ENCODE results near the gene CD8B.

The CD8B gene

DNA sequence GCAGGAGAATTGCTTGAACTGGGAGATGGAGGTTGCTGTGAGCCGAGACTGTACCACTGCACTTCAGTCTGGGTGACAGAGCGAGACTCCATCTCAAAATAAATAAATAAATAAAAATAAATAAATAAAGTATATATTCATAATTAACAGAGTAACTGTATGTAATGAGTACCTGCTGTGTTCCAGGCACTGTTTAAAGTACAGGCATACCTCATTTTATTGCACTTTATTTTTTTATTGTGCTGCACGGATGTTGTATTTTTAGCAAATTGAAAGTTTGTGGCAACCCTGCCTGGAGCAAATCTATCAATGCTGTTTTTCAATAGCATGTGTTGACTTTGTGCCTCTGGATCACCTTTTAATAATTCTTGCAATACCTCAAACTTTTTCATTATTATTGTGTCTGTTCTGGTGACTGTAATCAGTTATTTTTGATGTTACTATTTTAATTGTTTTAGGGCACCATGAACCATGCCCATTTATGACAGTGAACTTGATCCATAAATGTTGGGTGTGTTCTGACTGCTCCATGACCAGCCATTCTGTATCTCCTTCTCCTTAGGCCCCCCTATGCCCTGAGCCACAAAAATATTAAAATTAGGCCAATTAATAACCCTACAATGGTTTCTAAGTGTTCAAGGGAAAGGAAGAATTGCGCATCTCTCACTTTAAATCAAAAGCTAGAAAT lies 43.4 kb downstream of the CD8B start:
- Histone ChIP-seq H3K27ac (ENCODE audit: low read depth, low read length) (no peak overlapping the region), H3K4me1 (ENCODE audit: control insufficient read depth, insufficient read depth, low read length) (no peaks in the 10 kb centered on the region), H3K27me3 (ENCODE audit: control insufficient read depth, insufficient read depth, low read length) (no peaks in the 10 kb centered on the region), H3K9me3 (ENCODE audit: control insufficient read depth, insufficient read depth, low read depth, low read length) (peaks cover 14% of the 10 kb centered on the region), H3K36me3 (ENCODE audit: control insufficient read depth, insufficient read depth, low read length) (no peaks in the 10 kb centered on the region), H3K9ac (ENCODE audit: low read length) (no peak overlapping the region), H3K4me3 (ENCODE audit: low read depth, low read length) (no peak overlapping the region)

DNA sequence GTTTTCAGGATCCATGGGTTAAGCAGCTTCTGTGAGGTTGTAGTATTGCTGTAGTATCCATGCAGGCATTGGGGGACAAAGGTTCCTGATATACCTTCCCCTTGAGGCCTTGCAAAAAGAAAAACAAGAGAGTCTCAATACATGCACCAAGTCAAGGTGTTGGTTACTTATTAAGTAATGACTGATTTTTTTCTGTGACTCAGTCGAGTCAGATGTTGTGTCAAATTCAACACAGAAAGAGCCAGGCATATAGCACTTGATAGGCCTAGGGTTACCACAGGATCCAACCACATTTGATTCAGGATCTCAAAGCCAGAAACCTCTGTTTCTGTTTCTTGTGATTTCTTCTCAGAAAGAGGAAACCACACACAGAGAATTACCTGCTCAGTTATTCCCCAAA lies 46.1 kb downstream of the CD8B start:
- no peaks in the 10 kb centered on the region for H3K9me3 ChIP-seq (ENCODE audit: control insufficient read depth, insufficient read depth, low read depth, low read length)
- no peaks in the 10 kb centered on the region for H3K36me3 ChIP-seq (ENCODE audit: control insufficient read depth, insufficient read depth, low read length)
- no peak overlapping the region for H3K27ac ChIP-seq (ENCODE audit: low read depth, low read length)
- no peak overlapping the region for H3K4me3 ChIP-seq (ENCODE audit: low read depth, low read length)
- H3K27me3 ChIP-seq (ENCODE audit: control insufficient read depth, insufficient read depth, low read length), result no peaks in the 10 kb centered on the region
- H3K9ac ChIP-seq (ENCODE audit: low read length), result no peak overlapping the region
- H3K4me1 ChIP-seq (ENCODE audit: control insufficient read depth, insufficient read depth, low read length), result no peaks in the 10 kb centered on the region

DNA sequence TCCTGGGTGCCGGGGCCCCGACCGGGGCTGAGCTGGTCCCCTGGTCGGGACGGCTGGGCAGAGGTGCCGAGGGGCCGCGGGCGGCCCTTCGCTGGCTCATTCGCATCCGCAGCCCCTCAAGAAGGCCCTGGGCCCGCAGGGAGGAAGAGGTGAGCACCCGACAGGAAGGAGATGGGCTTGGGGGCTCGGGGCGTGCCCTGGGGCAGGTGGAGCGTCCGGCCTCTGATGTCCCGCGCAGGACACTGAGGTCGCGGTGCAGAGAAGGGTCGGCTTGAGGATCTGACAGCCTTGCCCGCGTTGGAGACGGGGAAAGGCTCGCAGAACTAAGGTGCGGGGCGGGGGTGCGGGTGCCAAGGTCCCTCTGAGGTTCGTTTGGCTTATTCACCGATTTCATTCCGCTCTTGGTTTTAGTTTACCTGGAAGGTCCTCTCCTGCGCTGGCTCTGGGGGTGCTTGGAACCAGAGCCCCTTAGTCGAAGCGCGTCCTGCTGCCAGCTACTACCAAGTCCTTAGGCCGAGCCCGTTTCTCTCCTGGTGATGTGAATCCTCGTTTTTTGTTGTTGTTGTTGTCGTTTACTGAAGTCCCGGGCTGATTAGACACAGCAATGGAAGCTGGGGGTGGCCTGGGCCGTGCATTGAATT lies 52.1 kb downstream of the CD8B start:
- H3K4me1 ChIP-seq (ENCODE audit: control insufficient read depth, insufficient read depth, low read length), result peaks cover 5% of the 10 kb centered on the region; the same call in 1 of the 2 replicates
- no peaks in the 10 kb centered on the region for H3K9me3 ChIP-seq (ENCODE audit: control insufficient read depth, insufficient read depth, low read depth, low read length)
- H3K4me3 ChIP-seq (ENCODE audit: low read depth, low read length), result no peak overlapping the region
- no peaks in the 10 kb centered on the region for H3K36me3 ChIP-seq (ENCODE audit: control insufficient read depth, insufficient read depth, low read length)
- peaks cover 38% of the 10 kb centered on the region for H3K27me3 ChIP-seq (ENCODE audit: control insufficient read depth, insufficient read depth, low read length)
- H3K27ac ChIP-seq (ENCODE audit: low read depth, low read length), result no peak overlapping the region
- H3K9ac ChIP-seq (ENCODE audit: low read length), result no peak overlapping the region

DNA sequence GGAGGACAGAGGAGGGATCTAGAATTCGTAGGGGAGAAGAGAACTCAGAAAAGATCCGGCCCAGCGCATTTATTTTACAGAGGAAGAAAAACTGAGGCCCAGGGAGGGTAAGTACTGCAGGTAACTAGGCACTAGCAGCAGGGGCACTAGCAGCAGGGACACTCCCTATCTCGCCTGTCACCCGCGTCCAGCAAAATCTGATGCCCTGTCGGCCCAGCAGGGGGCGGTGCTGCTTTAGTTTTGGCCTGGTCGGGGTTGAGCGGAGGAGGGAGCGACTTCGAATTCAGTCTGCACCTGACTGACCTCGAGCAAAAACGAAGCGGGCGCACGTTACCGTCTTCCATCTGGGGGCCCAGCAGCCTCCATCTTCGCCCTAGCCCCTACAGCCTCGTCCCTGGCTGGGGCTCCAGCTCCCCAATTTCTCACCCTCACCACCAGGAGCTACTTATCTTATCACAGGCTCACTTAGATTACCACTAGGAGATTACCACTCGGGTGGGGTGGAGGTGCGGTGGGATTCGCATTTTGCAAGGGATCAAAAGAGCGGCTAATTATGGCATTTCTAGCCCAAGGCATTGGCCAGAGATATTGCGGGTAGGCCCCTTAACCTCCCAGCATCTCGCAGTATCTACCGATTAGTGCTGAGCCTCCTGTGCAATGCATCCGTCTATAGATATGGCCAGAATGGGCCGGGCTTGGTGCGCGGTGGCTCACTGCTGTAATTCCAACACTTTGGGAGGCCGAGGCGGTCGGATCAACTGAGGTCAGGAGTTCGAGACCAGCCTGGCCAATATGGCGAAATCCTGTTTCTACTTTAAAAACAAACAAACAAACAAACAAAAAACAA lies 53.1 kb downstream of the CD8B start:
- Histone ChIP-seq H3K36me3 (ENCODE audit: control insufficient read depth, insufficient read depth, low read length) (no peaks in the 10 kb centered on the region), H3K9me3 (ENCODE audit: control insufficient read depth, insufficient read depth, low read depth, low read length) (no peaks in the 10 kb centered on the region), H3K27ac (ENCODE audit: low read depth, low read length) (no peak overlapping the region), H3K9ac (ENCODE audit: low read length) (peak overlapping the region; percentile 18), H3K4me3 (ENCODE audit: low read depth, low read length) (peak overlapping the region; percentile 67), H3K4me1 (ENCODE audit: control insufficient read depth, insufficient read depth, low read length) (peaks cover 5% of the 10 kb centered on the region; the same call in 1 of the 2 replicates), H3K27me3 (ENCODE audit: control insufficient read depth, insufficient read depth, low read length) (peaks cover 38% of the 10 kb centered on the region)

DNA sequence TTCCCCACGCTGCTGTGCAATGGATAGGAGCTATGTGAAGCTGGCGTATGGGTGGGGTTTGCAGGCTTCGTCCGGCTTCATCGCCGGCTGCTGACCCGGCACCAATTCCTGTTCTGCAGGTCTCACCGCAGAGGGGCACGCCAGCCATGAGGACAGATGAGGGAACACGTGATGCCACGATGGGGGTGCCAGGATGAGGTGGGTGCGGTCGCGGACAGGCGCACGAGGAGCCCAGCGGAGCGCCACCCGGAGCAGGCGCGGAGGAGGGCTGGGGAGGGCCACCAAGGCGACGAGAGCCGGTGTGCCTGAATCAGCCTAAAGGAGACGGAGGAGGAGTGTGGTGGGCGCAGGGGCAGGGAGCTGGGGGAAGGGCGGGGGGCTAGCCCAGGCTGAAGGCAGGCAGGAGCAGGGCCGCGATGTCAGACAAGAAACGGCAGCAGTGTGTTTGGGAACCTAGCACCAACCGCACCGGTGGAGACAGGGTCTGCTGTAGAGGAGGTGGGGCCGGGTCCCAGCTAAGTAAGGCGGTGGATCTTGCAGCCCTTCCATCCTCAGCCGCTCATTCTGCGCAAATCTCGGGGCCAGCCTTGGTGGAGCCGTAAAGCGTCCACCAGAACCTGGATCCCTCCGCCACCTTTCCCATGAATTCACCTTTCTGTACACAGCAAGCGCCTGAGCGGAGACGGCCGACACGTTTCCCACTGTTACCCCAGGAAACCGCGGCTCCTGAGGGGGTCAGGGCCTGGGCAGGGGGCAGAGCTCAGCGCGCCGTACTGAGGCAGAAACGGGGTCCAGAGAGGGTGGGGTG lies 54.0 kb downstream of the CD8B start:
- Histone ChIP-seq H3K36me3 (ENCODE audit: control insufficient read depth, insufficient read depth, low read length) (no peaks in the 10 kb centered on the region), H3K4me3 (ENCODE audit: low read depth, low read length) (peak overlapping the region; percentile 67), H3K4me1 (ENCODE audit: control insufficient read depth, insufficient read depth, low read length) (peaks cover 5% of the 10 kb centered on the region; the same call in 1 of the 2 replicates), H3K9me3 (ENCODE audit: control insufficient read depth, insufficient read depth, low read depth, low read length) (no peaks in the 10 kb centered on the region), H3K27me3 (ENCODE audit: control insufficient read depth, insufficient read depth, low read length) (peaks cover 38% of the 10 kb centered on the region), H3K9ac (ENCODE audit: low read length) (peak overlapping the region; percentile 31), H3K27ac (ENCODE audit: low read depth, low read length) (no peak overlapping the region)

DNA sequence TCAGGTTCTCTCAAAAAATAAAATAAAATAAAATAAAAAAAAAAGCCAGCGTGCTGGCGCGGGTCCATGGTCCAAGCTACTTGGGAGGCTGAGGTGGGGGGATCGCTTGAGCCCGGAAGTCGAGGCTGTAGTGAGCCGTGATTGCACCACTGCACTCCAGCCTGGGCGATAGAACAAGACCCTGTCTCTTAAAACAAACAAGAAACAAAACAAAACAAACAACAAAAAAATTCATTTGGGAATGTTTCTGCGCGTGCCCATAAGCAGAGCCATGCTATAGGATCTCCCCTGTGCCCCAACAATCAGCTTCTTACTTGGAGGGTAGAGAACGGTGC lies 54.6 kb downstream of the CD8B start:
- Histone ChIP-seq H3K4me3 (ENCODE audit: low read depth, low read length) (peak overlapping the region; percentile 67), H3K27ac (ENCODE audit: low read depth, low read length) (no peak overlapping the region), H3K27me3 (ENCODE audit: control insufficient read depth, insufficient read depth, low read length) (peaks cover 38% of the 10 kb centered on the region), H3K9ac (ENCODE audit: low read length) (peak overlapping the region; percentile 31), H3K9me3 (ENCODE audit: control insufficient read depth, insufficient read depth, low read depth, low read length) (no peaks in the 10 kb centered on the region), H3K36me3 (ENCODE audit: control insufficient read depth, insufficient read depth, low read length) (no peaks in the 10 kb centered on the region), H3K4me1 (ENCODE audit: control insufficient read depth, insufficient read depth, low read length) (peaks cover 5% of the 10 kb centered on the region; the same call in 1 of the 2 replicates)

DNA sequence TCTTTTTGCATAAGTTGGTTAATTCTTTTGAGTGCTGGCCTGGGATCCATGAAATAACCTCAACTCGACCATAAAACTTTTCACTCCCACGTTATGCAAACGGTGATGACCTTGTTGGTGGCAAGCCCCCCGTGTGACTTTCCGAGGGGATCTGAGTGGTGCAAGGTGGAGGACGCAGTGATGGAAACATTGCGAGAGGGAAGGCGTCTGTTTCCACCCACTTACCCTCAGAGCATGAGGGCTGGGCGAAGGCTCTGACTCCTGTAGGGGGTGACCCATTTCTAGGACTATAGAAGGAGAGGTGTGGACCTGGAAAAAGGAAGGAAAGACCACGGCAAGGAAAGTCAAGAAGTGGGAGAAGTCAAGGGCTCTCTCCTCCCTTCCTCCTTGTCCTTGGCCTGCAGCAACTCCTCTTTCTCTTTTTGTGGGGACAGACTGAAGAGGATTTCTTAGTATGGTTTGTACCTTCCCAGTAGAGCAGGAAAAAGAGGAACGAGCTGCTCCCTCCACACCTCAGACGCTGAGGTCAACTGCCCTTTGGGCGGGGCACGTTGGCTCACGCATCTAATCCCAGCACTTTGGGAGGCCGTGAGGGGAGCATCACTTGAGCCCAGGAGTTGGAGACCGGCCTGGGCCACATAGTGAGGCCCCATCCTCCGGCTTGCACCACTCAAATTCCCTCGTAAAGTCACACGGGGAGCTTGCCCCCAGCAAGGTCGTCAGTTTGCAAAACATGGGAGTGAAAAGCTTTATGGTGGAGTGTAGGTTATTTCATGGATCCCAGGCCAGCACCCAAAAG lies 55.4 kb downstream of the CD8B start:
- no peak overlapping the region for H3K4me3 ChIP-seq (ENCODE audit: low read depth, low read length)
- peaks cover 38% of the 10 kb centered on the region for H3K27me3 ChIP-seq (ENCODE audit: control insufficient read depth, insufficient read depth, low read length)
- H3K9me3 ChIP-seq (ENCODE audit: control insufficient read depth, insufficient read depth, low read depth, low read length), result no peaks in the 10 kb centered on the region
- H3K36me3 ChIP-seq (ENCODE audit: control insufficient read depth, insufficient read depth, low read length), result no peaks in the 10 kb centered on the region
- no peak overlapping the region for H3K9ac ChIP-seq (ENCODE audit: low read length)
- peaks cover 5% of the 10 kb centered on the region; the same call in 1 of the 2 replicates for H3K4me1 ChIP-seq (ENCODE audit: control insufficient read depth, insufficient read depth, low read length)
- H3K27ac ChIP-seq (ENCODE audit: low read depth, low read length), result no peak overlapping the region

DNA sequence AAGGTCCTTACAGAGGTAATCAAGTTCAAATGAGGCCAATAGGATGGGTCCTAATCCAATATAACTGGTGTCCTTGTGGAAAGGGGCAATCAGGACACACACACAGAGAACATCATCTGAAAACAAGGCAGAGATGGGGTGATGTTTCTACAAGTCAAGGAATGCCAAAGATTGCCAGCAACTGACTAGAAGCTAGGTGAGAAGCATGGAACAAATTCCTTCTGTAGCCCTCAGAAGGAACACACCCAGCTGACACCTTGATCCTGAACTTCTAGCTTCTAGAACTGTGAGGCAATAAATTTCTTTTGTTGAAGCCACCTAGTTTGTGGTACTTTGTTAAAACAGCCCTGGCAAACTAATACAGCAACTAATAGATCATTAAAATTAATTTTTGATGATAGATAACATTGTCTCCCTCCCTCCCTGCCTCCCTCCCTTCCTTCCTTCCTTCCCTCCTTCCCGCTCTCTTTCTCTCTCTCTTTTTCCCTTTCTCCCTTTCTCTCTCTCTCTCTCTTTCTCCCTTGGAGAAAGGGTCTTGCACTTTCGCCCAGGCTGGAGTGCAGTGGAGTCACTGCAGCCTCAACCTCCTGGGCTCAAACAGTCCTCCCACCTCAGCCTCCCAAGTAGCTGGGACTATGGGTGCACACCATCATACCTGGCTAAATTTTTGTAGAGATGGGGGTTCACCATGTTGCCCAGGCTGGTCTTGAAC lies 60.7 kb downstream of the CD8B start:
- no peaks in the 10 kb centered on the region for H3K4me1 ChIP-seq (ENCODE audit: control insufficient read depth, insufficient read depth, low read length)
- H3K27ac ChIP-seq (ENCODE audit: low read depth, low read length), result no peak overlapping the region
- H3K4me3 ChIP-seq (ENCODE audit: low read depth, low read length), result no peak overlapping the region
- no peaks in the 10 kb centered on the region for H3K36me3 ChIP-seq (ENCODE audit: control insufficient read depth, insufficient read depth, low read length)
- H3K9ac ChIP-seq (ENCODE audit: low read length), result no peak overlapping the region
- H3K9me3 ChIP-seq (ENCODE audit: control insufficient read depth, insufficient read depth, low read depth, low read length), result peaks cover 14% of the 10 kb centered on the region
- peaks cover 5% of the 10 kb centered on the region for H3K27me3 ChIP-seq (ENCODE audit: control insufficient read depth, insufficient read depth, low read length)

DNA sequence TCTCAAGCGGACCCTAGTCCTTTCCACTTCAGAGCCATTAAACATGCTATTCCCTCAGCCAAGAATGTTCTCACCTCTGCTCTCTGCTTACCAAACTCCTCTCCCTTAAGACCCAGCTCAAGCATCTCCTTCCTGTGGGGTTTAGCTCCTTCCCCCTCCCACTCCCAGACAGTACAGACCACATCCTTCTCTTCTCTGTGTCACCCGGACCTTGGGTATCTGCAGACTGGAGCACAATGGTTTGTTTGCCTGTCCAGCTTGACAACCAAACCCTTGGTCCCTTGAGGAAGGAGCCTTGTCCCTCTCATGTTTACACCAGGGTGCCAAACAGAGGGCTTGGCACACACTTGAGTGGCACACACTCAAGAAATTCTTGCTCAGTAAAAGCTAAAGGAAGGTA lies 66.8 kb downstream of the CD8B start:
- no peak overlapping the region for H3K27ac ChIP-seq (ENCODE audit: low read depth, low read length)
- peaks cover 54% of the 10 kb centered on the region for H3K27me3 ChIP-seq (ENCODE audit: control insufficient read depth, insufficient read depth, low read length)
- H3K4me1 ChIP-seq (ENCODE audit: control insufficient read depth, insufficient read depth, low read length), result peaks cover 10% of the 10 kb centered on the region
- H3K4me3 ChIP-seq (ENCODE audit: low read depth, low read length), result no peak overlapping the region
- no peak overlapping the region for H3K9ac ChIP-seq (ENCODE audit: low read length)
- H3K9me3 ChIP-seq (ENCODE audit: control insufficient read depth, insufficient read depth, low read depth, low read length), result peaks cover 15% of the 10 kb centered on the region
- no peaks in the 10 kb centered on the region for H3K36me3 ChIP-seq (ENCODE audit: control insufficient read depth, insufficient read depth, low read length)

DNA sequence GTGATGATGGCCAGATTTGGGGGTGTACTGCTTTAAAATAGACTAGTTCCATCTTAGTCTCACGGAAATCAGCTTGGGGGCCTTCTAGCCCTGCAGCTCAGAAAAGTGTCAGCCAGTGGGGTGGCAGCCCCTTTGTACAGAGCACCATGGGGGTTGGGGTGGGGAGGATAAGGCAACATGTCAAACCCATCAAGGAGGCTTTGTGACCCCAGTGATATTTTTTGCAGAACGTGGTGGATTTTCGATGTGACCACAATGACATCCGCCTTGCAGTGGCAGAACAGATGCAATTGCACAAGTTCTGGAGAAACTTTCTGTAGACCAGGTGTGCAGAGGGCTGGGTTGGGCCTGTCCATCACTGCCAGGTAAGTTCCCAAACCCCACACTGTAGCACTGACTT lies 67.9 kb downstream of the CD8B start:
- Histone ChIP-seq H3K9ac (ENCODE audit: low read length) (no peak overlapping the region), H3K27ac (ENCODE audit: low read depth, low read length) (no peak overlapping the region), H3K27me3 (ENCODE audit: control insufficient read depth, insufficient read depth, low read length) (peaks cover 65% of the 10 kb centered on the region)

More for the DNA sequence above, 67.9 kb downstream of the CD8B start:
- H3K4me1 ChIP-seq (ENCODE audit: control insufficient read depth, insufficient read depth, low read length), result peaks cover 10% of the 10 kb centered on the region
- peaks cover 15% of the 10 kb centered on the region for H3K9me3 ChIP-seq (ENCODE audit: control insufficient read depth, insufficient read depth, low read depth, low read length)
- no peak overlapping the region for H3K4me3 ChIP-seq (ENCODE audit: low read depth, low read length)
- H3K36me3 ChIP-seq (ENCODE audit: control insufficient read depth, insufficient read depth, low read length), result no peaks in the 10 kb centered on the region

Measured in HUES6 (cell line).